ENCODE measurements around the gene GPC4.

GRCh38 chrX:133300591-133300990 lies 114.7 kb downstream of the GPC4 start:
- no peak for TF ChIP-seq ZNF274 (IDR thresholded peaks at IDR 0.05; ENCODE audit: low read depth, low read length)
- TF ChIP-seq YY1 (IDR thresholded peaks at IDR 0.05; ENCODE audit: insufficient read depth, insufficient read length), result no peak

Data from NT2/D1 (cell line).